H9 (cell line): Measurements from ENCODE around the gene COL23A1. TPM values are rescaled to one million over a fixed set of nuclear protein-coding genes. Genes with fewer than 3 reads are reported as not detected.

ENCODE experiments used
- DNase-seq: peaks from one replicate; pipeline ENCODE4 v3.0.0-alpha.2; 2017
- H2AFZ ChIP-seq: one replicate; pipeline ENCODE4 v1.6.1; 2013; ENCODE audit warnings: mild to moderate bottlenecking, low read length, control low read depth, moderate library complexity
- H2AK5ac ChIP-seq: 2 replicates; pipeline ENCODE4 v1.6.1; 2013; ENCODE audit warnings: low read length, control low read depth, mixed read lengths; ENCODE audit not compliant: insufficient read length
- H2BK120ac ChIP-seq: one replicate; pipeline ENCODE4 v1.6.1; 2013; ENCODE audit warnings: low read depth, mild to moderate bottlenecking, low read length, control low read depth, inconsistent platforms; ENCODE audit not compliant: poor library complexity, severe bottlenecking
- H2BK12ac ChIP-seq: 2 replicates; pipeline ENCODE4 v1.6.1; 2013; ENCODE audit warnings: low read length, control low read depth, mixed read lengths, low read depth; ENCODE audit not compliant: insufficient read length
- H2BK15ac ChIP-seq: 2 replicates; pipeline ENCODE4 v1.6.1; 2013; ENCODE audit warnings: low read depth, low read length, control low read depth
- H2BK20ac ChIP-seq: one replicate; pipeline ENCODE4 v1.6.1; 2013; ENCODE audit warnings: low read depth, mild to moderate bottlenecking, low read length, control low read depth, inconsistent platforms; ENCODE audit not compliant: poor library complexity, severe bottlenecking
- H2BK5ac ChIP-seq: 2 replicates; pipeline ENCODE4 v1.6.1; 2013; ENCODE audit warnings: low read length, control low read depth, mixed read lengths; ENCODE audit not compliant: insufficient read length
- H3K14ac ChIP-seq: 2 replicates; pipeline ENCODE4 v1.6.1; 2013; ENCODE audit warnings: low read length, control low read depth; ENCODE audit not compliant: insufficient read depth
- H3K18ac ChIP-seq: 2 replicates; pipeline ENCODE4 v1.6.1; 2013; ENCODE audit warnings: low read depth, mild to moderate bottlenecking, mixed read lengths, low read length, control low read depth; ENCODE audit not compliant: insufficient read length
- H3K23ac ChIP-seq: 2 replicates; pipeline ENCODE4 v1.6.1; 2013; ENCODE audit warnings: low read length, control low read depth, mixed read lengths, low read depth; ENCODE audit not compliant: insufficient read length
- H3K23me2 ChIP-seq: 2 replicates; pipeline ENCODE4 v1.6.1; 2013; ENCODE audit warnings: low read depth, mild to moderate bottlenecking, mixed read lengths, low read length, control low read depth; ENCODE audit not compliant: insufficient read length, poor library complexity, severe bottlenecking
- H3K27ac ChIP-seq: 2 replicates; pipeline ENCODE4 v1.5.1; 2013; ENCODE audit warnings: low read length, control low read depth, mixed read lengths, low read depth; ENCODE audit not compliant: insufficient read length
- H3K27me3 ChIP-seq: 2 replicates; pipeline ENCODE4 v1.6.1; 2013; ENCODE audit warnings: low read length, control low read depth, inconsistent platforms; ENCODE audit not compliant: insufficient read depth
- H3K4ac ChIP-seq: 2 replicates; pipeline ENCODE4 v1.6.1; 2013; ENCODE audit warnings: low read depth, mild to moderate bottlenecking, control low read depth, inconsistent platforms, low read length, moderate library complexity
- H3K4me1 ChIP-seq: 2 replicates; pipeline ENCODE4 v1.6.1; 2013; ENCODE audit warnings: low read length, control low read depth, inconsistent platforms; ENCODE audit not compliant: insufficient read depth
- H3K4me2 ChIP-seq: 2 replicates; pipeline ENCODE4 v1.6.1; 2013; ENCODE audit warnings: low read length, control low read depth, mixed read lengths; ENCODE audit not compliant: insufficient read length, insufficient read depth
- H3K56ac ChIP-seq: 2 replicates; pipeline ENCODE4 v1.6.1; 2013; ENCODE audit warnings: low read depth, mild to moderate bottlenecking, mixed read lengths, low read length, control low read depth; ENCODE audit not compliant: insufficient read length
- H3K79me1 ChIP-seq: 2 replicates; pipeline ENCODE4 v1.6.1; 2013; ENCODE audit warnings: low read depth, mild to moderate bottlenecking, moderate library complexity, low read length, control low read depth, inconsistent platforms; ENCODE audit not compliant: insufficient read depth, poor library complexity, severe bottlenecking
- H3K79me2 ChIP-seq: 2 replicates; pipeline ENCODE4 v1.6.1; 2013; ENCODE audit warnings: low read length, control low read depth, inconsistent platforms; ENCODE audit not compliant: insufficient read depth
- H3K9ac ChIP-seq: 2 replicates; pipeline ENCODE4 v1.6.1; 2013; ENCODE audit warnings: low read length, control low read depth, mixed read lengths; ENCODE audit not compliant: insufficient read length; ENCODE audit errors: extremely low read depth
- H3K9me3 ChIP-seq: one replicate; pipeline ENCODE4 v1.6.1; 2013; ENCODE audit warnings: low read depth, low read length, inconsistent platforms; ENCODE audit not compliant: control insufficient read depth
- H3T11ph ChIP-seq: one replicate; pipeline ENCODE4 v1.6.1; 2013; ENCODE audit warnings: mild to moderate bottlenecking, low read length, control low read depth, inconsistent platforms
- H4K20me1 ChIP-seq: one replicate; pipeline ENCODE4 v1.6.1; 2013; ENCODE audit not compliant: control insufficient read depth, insufficient read length, insufficient read depth
- H4K5ac ChIP-seq: 2 replicates; pipeline ENCODE4 v1.6.1; 2013; ENCODE audit warnings: low read depth, mild to moderate bottlenecking, mixed read lengths, low read length, control low read depth; ENCODE audit not compliant: insufficient read length
- H4K8ac ChIP-seq: replicated peaks from 2 replicates; pipeline ENCODE4 v1.6.1; 2013; ENCODE audit warnings: low read length, control low read depth, mixed read lengths, low read depth; ENCODE audit not compliant: insufficient read length
- H4K91ac ChIP-seq: 2 replicates; pipeline ENCODE4 v1.6.1; 2013; ENCODE audit warnings: low read depth, mild to moderate bottlenecking, moderate library complexity, mixed read lengths, low read length, control low read depth; ENCODE audit not compliant: insufficient read length
- H3K27ac Mint-ChIP-seq, 3 experiments: 2 replicates in 2 of 3; 3 replicates in 1 of 3; pipeline ENCODE4 v1.8.0; 2020 to 2021; ENCODE audit warnings: mixed read lengths in 3 of 3, mild to moderate bottlenecking in 1 of 3, moderate library complexity in 1 of 3
- H3K27me3 Mint-ChIP-seq: 2 replicates; pipeline ENCODE4 v1.8.0; 2021; ENCODE audit warnings: low read depth, mild to moderate bottlenecking, moderate library complexity, mixed read lengths
- H3K36me3 Mint-ChIP-seq, 3 experiments: 2 replicates in 2 of 3; 3 replicates in 1 of 3; pipeline ENCODE4 v1.8.0; 2020 to 2021; ENCODE audit warnings: low read depth in 3 of 3, mixed read lengths in 3 of 3; ENCODE audit not compliant: insufficient read depth in 1 of 3
- H3K4me1 Mint-ChIP-seq, 2 experiments: 2 replicates each; pipeline ENCODE4 v1.8.0; 2020; ENCODE audit warnings: mixed read lengths in 2 of 2
- H3K4me3 Mint-ChIP-seq, 2 experiments: 2 replicates in 1 of 2; 3 replicates in 1 of 2; pipeline ENCODE4 v1.8.0; 2020 to 2021; ENCODE audit warnings: mild to moderate bottlenecking in 2 of 2, mixed read lengths in 2 of 2, moderate library complexity in 1 of 2
- H3K9me3 Mint-ChIP-seq, 2 experiments: 2 replicates in 1 of 2; 3 replicates in 1 of 2; pipeline ENCODE4 v1.8.0; 2020; ENCODE audit warnings: mild to moderate bottlenecking in 2 of 2, mixed read lengths in 2 of 2, moderate library complexity in 1 of 2
- WGBS: extraction: QIAGEN DNeasy Blood & Tissue Kit; methylation state at CpG from one replicate; pipeline ENCODE4 v1.1.7; 2013; ENCODE audit warnings: missing lambda C conversion rate, low lambda C conversion rate, mixed read lengths; ENCODE audit not compliant: insufficient read length; ENCODE audit errors: extremely low coverage; 5-methylcytosine and 5-hydroxymethylcytosine counted together
- total RNA-seq: library from RNA; stranded (reverse); gene quantifications from 2 replicates; pipeline ENCODE4 v1.2.1, GENCODE V29; 2021
- TF ChIP-seq, protein P1 (sequence below): fragments of 200-600 bp; sonication (generic); conservative IDR thresholded peaks from 3 replicates; pipeline ENCODE4 v1.8.0; 2021; ENCODE audit warnings: antibody characterized with exemption, mild to moderate bottlenecking

COL23A1 gene
- total RNA-seq, 1 experiment from 2014 or later: 2.6 TPM

DNA sequence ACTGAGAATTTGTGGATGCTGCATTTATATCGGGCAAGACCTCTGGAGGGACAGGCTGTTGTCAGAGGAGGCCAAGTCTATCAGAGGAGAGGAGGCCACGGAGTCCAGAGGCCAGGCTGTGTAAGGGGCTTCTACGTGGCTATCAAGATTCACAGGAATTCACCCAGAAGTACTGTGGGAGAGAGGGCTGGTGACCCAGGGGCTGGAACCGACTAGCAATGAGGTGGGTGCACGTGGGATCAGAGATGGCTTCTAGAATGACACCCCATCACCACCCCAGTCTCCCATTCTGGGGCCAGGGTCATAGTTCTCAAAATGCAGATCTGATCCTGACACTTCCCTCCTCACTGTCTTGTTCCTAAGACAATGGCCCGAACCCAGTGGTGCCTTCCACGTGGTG is 296.4 kb downstream of the COL23A1 start:
- Histone ChIP-seq H3K18ac (no peak overlapping the region), H4K20me1 (no peaks in the 10 kb centered on the region), H3K4ac (no peak overlapping the region), H2AFZ (no peak overlapping the region), H3K9ac (no peak overlapping the region), H3K23me2 (peaks cover 3% of the 10 kb centered on the region), H3K27ac (no peak overlapping the region), H3K23ac (no peak overlapping the region), H3K9me3 (no peaks in the 10 kb centered on the region), H4K91ac (no peak overlapping the region), H3T11ph (no peak overlapping the region), H2AK5ac (no peak overlapping the region), H3K4me1 (no peaks in the 10 kb centered on the region), H3K14ac (no peak overlapping the region), H3K79me1 (no peaks in the 10 kb centered on the region), H4K8ac (no peak overlapping the region), H3K27me3 (no peaks in the 10 kb centered on the region), H4K5ac (no peak overlapping the region), H2BK120ac (no peak overlapping the region), H3K79me2 (no peaks in the 10 kb centered on the region), H2BK5ac (no peak overlapping the region), H2BK15ac (no peak overlapping the region), H2BK12ac (no peak overlapping the region), H2BK20ac (no peak overlapping the region), H3K4me2 (no peak overlapping the region), H3K56ac (no peak overlapping the region)
- TF ChIP-seq, protein P1, sequence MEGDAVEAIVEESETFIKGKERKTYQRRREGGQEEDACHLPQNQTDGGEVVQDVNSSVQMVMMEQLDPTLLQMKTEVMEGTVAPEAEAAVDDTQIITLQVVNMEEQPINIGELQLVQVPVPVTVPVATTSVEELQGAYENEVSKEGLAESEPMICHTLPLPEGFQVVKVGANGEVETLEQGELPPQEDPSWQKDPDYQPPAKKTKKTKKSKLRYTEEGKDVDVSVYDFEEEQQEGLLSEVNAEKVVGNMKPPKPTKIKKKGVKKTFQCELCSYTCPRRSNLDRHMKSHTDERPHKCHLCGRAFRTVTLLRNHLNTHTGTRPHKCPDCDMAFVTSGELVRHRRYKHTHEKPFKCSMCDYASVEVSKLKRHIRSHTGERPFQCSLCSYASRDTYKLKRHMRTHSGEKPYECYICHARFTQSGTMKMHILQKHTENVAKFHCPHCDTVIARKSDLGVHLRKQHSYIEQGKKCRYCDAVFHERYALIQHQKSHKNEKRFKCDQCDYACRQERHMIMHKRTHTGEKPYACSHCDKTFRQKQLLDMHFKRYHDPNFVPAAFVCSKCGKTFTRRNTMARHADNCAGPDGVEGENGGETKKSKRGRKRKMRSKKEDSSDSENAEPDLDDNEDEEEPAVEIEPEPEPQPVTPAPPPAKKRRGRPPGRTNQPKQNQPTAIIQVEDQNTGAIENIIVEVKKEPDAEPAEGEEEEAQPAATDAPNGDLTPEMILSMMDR: no peak
- H3K27ac Mint-ChIP-seq: peak overlapping the region in 1 of 3 experiments; percentile 41; a peak in 1 of 7 replicates
- WGBS: no CpG with 5 or more reads among the region's 7 CpGs
- H3K9me3 Mint-ChIP-seq: peaks cover 3 to 5% of the 10 kb centered on the region in 2 experiments; a peak in 4 of 5 replicates
- no peak for DNase-seq
- H3K36me3 Mint-ChIP-seq: peaks cover 0 to 2% (median 0%) of the 10 kb centered on the region in 3 experiments; a peak in 3 of 7 replicates
- peaks cover 0 to 17% of the 10 kb centered on the region in 2 experiments; a peak in 3 of 4 replicates for H3K4me1 Mint-ChIP-seq
- H3K4me3 Mint-ChIP-seq: no peak overlapping the region
- peaks cover 3% of the 10 kb centered on the region for H3K27me3 Mint-ChIP-seq
